VCaP (cell line): ENCODE measurements around the gene INSYN2A.

Experiments used
- H3K27ac ChIP-seq: fragments of 450-650 bp; 2 replicates; pipeline ENCODE4 v1.5.1; 2017
- CTCF ChIP-seq: fragments of 450-650 bp; conservative IDR thresholded peaks from 2 replicates; pipeline ENCODE4 v1.5.1; 2017; ENCODE audit warnings: mild to moderate bottlenecking, moderate library complexity

INSYN2A gene

GRCh38 chr10:127148066-127148932, 48.1 kb downstream of the INSYN2A start:
- no peak overlapping the region for H3K27ac ChIP-seq
- no peak for TF ChIP-seq CTCF

GRCh38 chr10:127146661-127147060, 49.7 kb downstream of the INSYN2A start:
- H3K27ac ChIP-seq: no peak overlapping the region
- no peak for TF ChIP-seq CTCF
